ENCODE results near the gene RNF133.

Gene RNF133, protein sequence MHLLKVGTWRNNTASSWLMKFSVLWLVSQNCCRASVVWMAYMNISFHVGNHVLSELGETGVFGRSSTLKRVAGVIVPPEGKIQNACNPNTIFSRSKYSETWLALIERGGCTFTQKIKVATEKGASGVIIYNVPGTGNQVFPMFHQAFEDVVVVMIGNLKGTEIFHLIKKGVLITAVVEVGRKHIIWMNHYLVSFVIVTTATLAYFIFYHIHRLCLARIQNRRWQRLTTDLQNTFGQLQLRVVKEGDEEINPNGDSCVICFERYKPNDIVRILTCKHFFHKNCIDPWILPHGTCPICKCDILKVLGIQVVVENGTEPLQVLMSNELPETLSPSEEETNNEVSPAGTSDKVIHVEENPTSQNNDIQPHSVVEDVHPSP

DNA sequence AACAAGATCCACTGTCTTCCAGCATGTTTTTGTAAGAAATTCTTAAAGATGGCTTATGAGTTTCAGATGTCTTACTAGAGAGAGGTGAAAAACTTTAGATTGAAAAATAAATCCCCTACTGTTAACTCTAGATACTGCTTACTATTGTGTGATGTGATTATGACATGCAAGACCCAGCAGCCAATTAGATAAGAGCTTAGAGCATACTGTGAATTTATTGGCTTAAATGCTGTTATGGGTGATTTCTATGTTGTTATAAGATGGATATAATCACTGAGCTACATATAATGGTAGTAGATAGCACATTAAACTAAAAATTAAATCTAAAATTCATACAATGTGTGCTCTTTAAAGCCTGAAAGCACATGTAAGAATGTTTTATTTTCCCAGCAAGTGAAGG lies at the start of gene RNF133:
Gene RNF133, minus strand, starts transcription at position 101 of the 400 bp plus-strand sequence. CDS start 199 bp downstream, outside the sequence.
- DNase-seq (ENCODE audit: low read depth) = no peak

DNA sequence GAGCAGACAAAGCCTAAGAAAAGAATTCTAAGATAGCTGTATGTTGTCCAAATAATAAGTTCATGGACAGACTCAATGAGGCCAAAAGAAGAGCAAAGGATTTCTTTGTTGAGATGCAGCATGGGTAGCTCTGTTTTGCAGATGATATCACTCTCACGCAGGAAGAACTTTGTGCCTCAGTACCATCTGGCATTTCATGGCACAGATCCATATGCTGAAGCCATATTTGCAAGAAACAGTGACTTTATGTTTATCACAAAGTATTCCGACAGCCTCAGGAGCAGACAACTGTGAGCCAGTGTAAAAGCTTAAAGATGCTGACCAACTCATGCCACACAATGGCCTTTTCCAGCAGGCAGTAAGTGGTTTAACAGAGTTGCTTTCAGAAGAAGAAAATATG lies 49.3 kb upstream of the RNF133 start:
- no peak for DNase-seq (ENCODE audit: low read depth)

DNA sequence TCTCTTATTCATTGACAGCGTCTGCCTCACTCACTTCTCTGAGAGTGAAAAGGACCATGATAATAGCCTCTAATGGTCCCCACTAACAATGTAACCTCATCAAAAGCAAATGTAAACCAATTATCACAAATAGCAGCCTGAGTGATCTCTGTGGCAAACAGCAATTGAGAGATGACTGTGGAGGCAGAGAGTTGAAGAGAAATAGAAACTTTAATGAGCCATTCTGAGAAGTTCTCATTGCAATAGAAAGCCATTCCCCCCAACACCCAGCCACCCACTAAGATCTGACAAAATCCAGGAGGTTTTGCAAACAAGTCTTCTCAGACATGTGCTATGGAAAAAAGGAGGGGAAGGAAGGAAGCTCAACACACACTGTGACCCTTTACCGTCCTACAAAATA lies 48.0 kb upstream of the RNF133 start:
- DNase-seq (ENCODE audit: low read depth) = no peak

DNA sequence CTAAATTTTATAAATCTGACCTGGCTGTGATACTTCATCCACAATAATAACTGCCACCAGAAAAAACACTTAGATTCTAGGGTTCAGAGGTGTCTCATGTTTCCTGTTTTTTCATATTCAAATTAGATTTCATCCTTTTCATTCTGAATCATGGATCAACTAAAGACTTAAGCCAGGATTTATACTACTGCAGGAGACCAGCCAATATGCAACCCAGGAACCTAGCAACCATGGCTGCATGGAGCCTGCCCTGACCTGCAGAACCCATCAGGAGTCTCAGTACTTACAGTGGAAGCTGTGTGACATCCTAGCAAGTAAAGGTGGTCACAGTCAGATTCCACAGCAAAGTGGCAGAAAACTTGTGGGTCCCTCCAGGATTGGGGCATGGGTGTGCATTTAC lies 44.3 kb upstream of the RNF133 start:
- DNase-seq (ENCODE audit: low read depth) = no peak

GRCh38 chr7:122738947-122739346 lies 40.0 kb upstream of the RNF133 start:
- DNase-seq (ENCODE audit: low read depth) = no peak

DNA sequence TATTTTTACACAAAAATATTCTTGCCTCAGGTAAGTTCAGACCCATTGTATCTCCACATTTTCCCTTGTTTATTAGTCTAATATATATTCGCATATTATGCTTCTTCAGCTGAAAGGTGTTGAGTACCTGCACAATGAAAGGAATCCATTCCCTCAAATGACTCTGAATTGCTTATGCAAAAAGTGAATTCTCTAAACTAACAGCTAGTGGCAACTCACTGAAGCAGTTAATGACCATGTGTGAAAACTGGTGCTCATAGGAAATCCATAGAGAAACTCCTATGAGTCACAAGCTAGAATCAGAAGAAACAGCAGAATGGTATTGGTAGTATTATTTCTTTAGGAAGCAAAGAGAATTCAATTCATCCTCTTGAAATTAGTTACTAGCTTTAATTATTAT lies 37.3 kb upstream of the RNF133 start:
- DNase-seq (ENCODE audit: low read depth) = no peak

DNA sequence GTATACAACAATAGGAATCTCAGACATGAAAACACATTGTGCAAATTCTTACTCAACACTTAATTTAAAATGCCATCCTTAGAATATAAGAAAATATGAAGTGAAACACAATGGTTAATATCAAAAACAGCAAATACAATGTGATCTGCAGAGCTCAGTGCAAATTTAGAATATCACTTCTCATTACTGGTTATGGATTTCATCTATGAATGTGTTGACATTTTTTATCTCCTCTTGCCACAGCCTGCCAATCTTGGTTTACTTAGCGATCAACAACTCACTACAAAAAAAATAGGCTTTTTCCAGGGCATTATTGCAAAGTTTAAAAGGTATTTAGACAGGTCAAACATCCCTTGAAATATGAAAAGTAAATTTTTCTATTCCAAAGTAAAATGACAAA lies 28.8 kb upstream of the RNF133 start:
- no peak for DNase-seq (ENCODE audit: low read depth)

- DNase-seq (ENCODE audit: low read depth) = no peak
These were observed 28.4 kb upstream of the RNF133 start for GRCh38 chr7:122727354-122727753.

- no peak for DNase-seq (ENCODE audit: low read depth)
These were observed 28.0 kb upstream of the RNF133 start for GRCh38 chr7:122726881-122727280.

GRCh38 chr7:122724366-122724765 lies 25.4 kb upstream of the RNF133 start:
- no peak for DNase-seq (ENCODE audit: low read depth)

DNA sequence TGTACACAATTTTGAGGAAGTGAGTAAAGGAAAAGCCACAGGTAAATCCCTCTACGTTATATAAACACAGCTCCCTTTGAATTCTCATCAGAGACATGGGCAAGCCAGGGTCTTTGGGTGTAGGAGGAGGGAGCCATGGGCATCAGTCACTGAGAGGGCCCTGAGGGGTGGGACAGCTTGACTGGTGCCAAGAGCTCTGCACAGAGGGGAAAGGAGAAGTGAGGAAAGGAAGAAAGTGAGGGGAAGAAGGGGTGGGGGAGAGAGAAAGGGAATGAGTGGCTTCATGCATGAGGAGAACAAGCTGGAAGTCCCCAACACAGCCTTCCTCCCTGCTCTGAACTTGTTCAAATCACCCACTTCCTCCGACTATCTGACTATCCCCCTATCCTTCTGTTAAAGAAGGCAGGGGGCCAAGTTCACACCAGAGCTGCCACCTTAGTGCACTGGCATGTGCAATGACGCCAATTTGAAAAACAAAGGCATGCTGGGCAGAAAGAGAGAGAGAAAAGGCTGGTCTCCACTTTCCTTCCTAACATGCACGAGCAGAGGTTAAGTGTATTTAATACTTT lies 20.2 kb upstream of the RNF133 start:
- DNase-seq (ENCODE audit: low read depth) = no peak

GRCh38 chr7:122717356-122718089 lies 18.6 kb upstream of the RNF133 start:
- no peak for DNase-seq (ENCODE audit: low read depth)

DNA sequence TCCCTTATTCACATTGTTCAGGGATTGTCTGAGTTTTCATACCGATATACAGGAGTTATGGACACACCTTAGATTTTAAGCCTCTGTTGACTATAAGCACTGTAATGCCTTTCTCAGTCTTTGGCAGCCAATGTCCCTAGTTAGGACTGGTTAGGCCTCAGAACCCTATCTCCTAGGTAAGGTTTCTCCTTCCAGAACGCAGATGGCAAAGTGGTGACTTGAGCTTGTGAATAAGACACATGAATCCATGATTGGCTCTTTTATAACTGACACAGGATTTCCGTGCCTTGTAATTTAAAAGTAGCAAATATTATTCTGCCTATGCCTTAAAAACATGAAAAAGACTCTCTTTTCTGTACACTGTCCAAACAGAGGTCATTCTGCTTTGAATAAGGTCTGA lies 16.3 kb upstream of the RNF133 start:
- no peak for DNase-seq (ENCODE audit: low read depth)

GRCh38 chr7:122710916-122711315 lies 12.0 kb upstream of the RNF133 start:
- DNase-seq (ENCODE audit: low read depth) = no peak

DNA sequence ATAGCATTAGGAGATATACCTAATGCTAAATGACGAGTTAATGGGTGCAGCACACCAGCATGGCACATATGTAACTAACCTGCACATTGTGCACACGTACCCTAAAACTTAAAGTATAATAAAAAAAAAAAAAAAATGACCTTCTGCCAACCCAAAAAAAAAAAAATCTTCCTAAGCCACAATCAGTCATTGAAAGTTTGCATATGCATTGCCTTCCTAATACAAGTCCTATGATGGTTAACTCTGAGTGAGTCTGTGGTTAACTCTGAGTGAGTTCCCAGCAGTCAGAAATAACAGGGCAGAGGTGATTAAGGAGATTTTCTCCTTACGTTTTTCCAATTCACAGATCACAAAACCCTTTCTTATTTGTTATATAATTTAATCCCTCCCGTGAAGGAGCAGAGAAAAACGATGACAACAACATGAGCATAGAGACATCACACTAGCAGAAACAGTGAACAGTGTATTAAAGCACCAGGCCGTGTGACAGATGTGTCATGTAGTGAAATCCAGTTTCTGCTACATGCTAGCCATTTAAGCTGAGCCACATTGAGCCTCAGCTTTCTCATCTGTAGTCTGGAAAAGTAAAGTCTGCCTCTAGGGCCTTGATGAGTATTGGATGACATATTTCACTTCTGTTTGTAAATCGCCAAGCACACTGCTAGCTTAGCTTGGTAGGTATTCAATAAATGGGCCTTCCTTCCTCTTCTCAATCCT lies 11.2 kb upstream of the RNF133 start:
- no peak for DNase-seq (ENCODE audit: low read depth)

GRCh38 chr7:122706836-122707235 lies 7.9 kb upstream of the RNF133 start:
- DNase-seq (ENCODE audit: low read depth) = no peak

- no peak for DNase-seq (ENCODE audit: low read depth)
These were observed 4.1 kb upstream of the RNF133 start, which contains the start of gene RNF148 for GRCh38 chr7:122702872-122703510. TSS of gene RNF148 (minus strand) at chr7:122702922. CDS start at chr7:122702750, 172 bp downstream.

GRCh38 chr7:122695816-122696215 lies 3.1 kb downstream of the RNF133 start:
- DNase-seq (ENCODE audit: low read depth) = no peak

DNA sequence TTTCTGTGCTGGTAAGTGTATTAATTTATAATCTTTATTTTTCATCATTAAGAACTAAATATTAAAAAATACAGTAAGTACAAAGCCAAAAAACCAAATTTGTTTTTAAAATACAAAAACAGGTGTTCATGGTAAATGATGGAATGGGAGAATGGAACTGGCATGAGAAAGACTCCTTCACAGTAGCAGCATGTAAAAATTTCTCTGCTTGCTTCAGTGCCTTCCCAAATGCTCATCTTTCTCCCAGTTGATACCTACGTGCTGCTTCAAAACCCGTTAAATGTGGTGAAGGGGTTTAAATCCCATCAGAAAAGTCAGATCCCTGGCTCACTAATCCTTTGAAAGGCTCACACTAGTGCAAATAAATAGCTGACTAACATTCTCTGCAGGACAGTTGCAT lies 4.2 kb downstream of the RNF133 start:
- DNase-seq (ENCODE audit: low read depth) = no peak

DNA sequence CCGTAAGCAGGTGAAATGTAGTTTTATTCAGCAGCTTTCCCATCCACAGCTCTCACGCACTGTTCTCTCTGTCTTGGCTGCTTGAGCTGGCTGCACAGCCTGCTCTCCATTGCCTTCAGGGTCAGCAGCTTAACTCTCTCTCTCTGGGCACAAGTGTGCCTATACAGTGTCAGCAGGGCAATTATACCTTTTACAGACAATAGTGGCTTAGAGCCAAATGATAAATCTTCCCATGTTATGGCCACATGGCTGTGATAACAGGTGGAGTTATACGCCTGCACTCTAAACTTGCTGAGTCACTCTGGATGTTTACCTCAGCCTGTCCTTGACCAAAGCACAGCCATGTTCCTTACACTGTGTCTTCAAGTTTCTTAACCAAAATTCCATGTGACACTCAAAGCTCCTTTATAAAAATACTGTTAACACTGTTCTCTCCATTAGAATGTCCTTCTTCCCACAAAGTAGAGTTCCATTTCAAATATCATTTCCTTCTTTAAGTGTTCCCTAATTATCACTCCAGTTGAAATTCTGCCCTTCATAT lies 6.1 kb downstream of the RNF133 start:
- no peak for DNase-seq (ENCODE audit: low read depth)

- no peak for DNase-seq (ENCODE audit: low read depth)
These were observed 7.2 kb downstream of the RNF133 start for GRCh38 chr7:122691569-122692235.

All from activated T-helper 1 cell treated with Interleukin-2 at 50 U/mL for 16 hours (primary cell).